ENCODE results near the gene AP1G1.
"Not testable (repeated sequence)": the region's sequence is repeated elsewhere in the genome, so short reads cannot be mapped to it uniquely, and the experiment has no call there.

AP1G1 gene

GRCh38 chr16:71693164-71693563, 115.5 kb downstream of the AP1G1 start:
- no peak for DNase-seq

- no peak for DNase-seq
Observed at GRCh38 chr16:71689901-71690300, 118.7 kb downstream of the AP1G1 start.

GRCh38 chr16:71687861-71688260, 120.8 kb downstream of the AP1G1 start:
- DNase-seq, result no peak

- not testable (repeated sequence) for DNase-seq
Observed at GRCh38 chr16:71684280-71684679, 124.4 kb downstream of the AP1G1 start.

GRCh38 chr16:71681360-71681759, 127.3 kb downstream of the AP1G1 start:
- no peak for DNase-seq
